Lung (tissue), 12 donors: Measurements from ENCODE around the gene COBLL1. TPM values are rescaled to one million over a fixed set of nuclear protein-coding genes. Genes with fewer than 3 reads are reported as not detected.

ENCODE experiments used
- ATAC-seq: fragments of 200-7000 bp; cut with Tn5 transposase; one replicate; pipeline ENCODE4 v1.9.1; 2020; ENCODE audit warnings: moderate number of reproducible peaks; ENCODE audit not compliant: insufficient read depth, low FRiP score
- DNase-seq, 3 donors: peaks; one replicate each; pipeline ENCODE4 v3.0.0-alpha.2; 2013 to 2017
- H3K27ac ChIP-seq, 2 donors: one replicate each; pipeline ENCODE4 v1.5.1; 2013; ENCODE audit warnings: mild to moderate bottlenecking in 2 of 2, moderate library complexity in 2 of 2, control low read depth in 1 of 2, inconsistent platforms in 1 of 2, low read depth in 1 of 2, low read length in 1 of 2
- H3K27me3 ChIP-seq, 3 donors: one replicate each; pipeline ENCODE4 v1.5.1; 2013; ENCODE audit warnings: low read length in 2 of 3; ENCODE audit not compliant: control insufficient read depth in 3 of 3, insufficient read depth in 3 of 3
- H3K36me3 ChIP-seq, 4 donors: one replicate each; pipeline ENCODE4 v1.5.1; 2013; ENCODE audit warnings: low read length in 4 of 4, mild to moderate bottlenecking in 1 of 4, moderate library complexity in 1 of 4; ENCODE audit not compliant: control insufficient read depth in 4 of 4, insufficient read depth in 4 of 4
- H3K4me1 ChIP-seq, 5 donors: one replicate each; pipeline ENCODE4 v1.5.1; 2013; ENCODE audit warnings: low read length in 5 of 5, mild to moderate bottlenecking in 2 of 5, moderate library complexity in 1 of 5; ENCODE audit not compliant: control insufficient read depth in 5 of 5, insufficient read depth in 5 of 5
- H3K4me3 ChIP-seq: one replicate; pipeline ENCODE4 v1.5.1; 2013; ENCODE audit warnings: mild to moderate bottlenecking, control low read depth, moderate library complexity
- H3K9ac ChIP-seq, 2 donors: one replicate each; pipeline ENCODE4 v1.5.1; 2013; ENCODE audit warnings: low read length in 2 of 2, control low read depth in 1 of 2; ENCODE audit not compliant: insufficient read depth in 1 of 2
- H3K9me3 ChIP-seq, 4 donors: one replicate each; pipeline ENCODE4 v1.5.1; 2013; ENCODE audit warnings: low read length in 3 of 4, mild to moderate bottlenecking in 1 of 4, moderate library complexity in 1 of 4; ENCODE audit not compliant: control insufficient read depth in 4 of 4, insufficient read depth in 3 of 4
- WGBS, 2 donors: extraction: QIAGEN DNeasy Blood & Tissue Kit; methylation state at CpG; one replicate each; pipeline ENCODE4 v1.1.7; 2013; 5-methylcytosine and 5-hydroxymethylcytosine counted together
- polyA plus RNA-seq, 2 donors: library from polyadenylated mRNA; stranded (reverse); fragments of 200-250 nt; gene quantifications; one replicate each; pipeline ENCODE4 v1.2.1, GENCODE V29; 2013
- total RNA-seq, 2 donors: library from RNA; depleted of rRNA in 1 of 2; stranded (reverse); fragments of >200 nt in 1 of 2; gene quantifications; one replicate each; pipeline ENCODE4 v1.2.1, GENCODE V29; 2014 to 2021
- TF ChIP-seq, protein P1 (sequence below): IDR thresholded peaks from 2 replicates; pipeline ENCODE4 v1.5.1; 2012; ENCODE audit warnings: mild to moderate bottlenecking; ENCODE audit errors: control extremely low read depth, extremely low read depth
- donor health status: control.
- donor health status: control.
- donor health status: Bipolar disorder and iron deficiency.
- donor health status: healthy.
- donor health status: DM: yes; HTN: yes; CAD: no.

Gene COBLL1
- total and polyA plus RNA-seq, 4 donors = 13.0 to 86.5 (median 53.7) TPM

DNA sequence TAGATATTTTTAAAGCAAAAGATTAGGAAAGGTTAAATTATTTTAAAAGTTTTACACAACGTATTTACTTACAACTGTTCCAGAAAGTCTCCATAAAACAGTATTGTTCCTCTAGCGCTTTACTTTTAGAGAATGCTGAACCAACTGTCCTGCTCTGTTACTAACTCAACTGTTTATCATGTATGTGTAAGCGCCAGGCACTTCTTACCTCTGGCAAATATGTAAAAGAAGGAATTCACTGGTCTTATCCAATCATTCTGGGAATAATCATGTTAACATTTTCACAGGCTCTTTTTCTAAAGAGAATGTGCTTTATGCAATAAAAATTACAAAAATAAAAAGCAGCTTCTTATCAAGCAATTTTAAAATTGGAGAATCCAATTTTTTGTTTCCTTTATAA is 68.0 kb downstream of the COBLL1 start:
- ATAC-seq (no peak), DNase-seq (no peak)
- H3K4me1 ChIP-seq = peaks cover 0 to 14% (median 0%) of the 10 kb centered on the region in 5 donors
- no peak overlapping the region for H3K4me3 ChIP-seq
- H3K9ac ChIP-seq = no peak overlapping the region
- 90 to 94% methylated on average over 3 of the region's 3 CpGs for WGBS, 2 donors
- no peaks in the 10 kb centered on the region for H3K9me3 ChIP-seq
- H3K27ac ChIP-seq = no peak overlapping the region
- H3K36me3 ChIP-seq = no peaks in the 10 kb centered on the region
- H3K27me3 ChIP-seq = no peaks in the 10 kb centered on the region
- TF ChIP-seq, protein P1, sequence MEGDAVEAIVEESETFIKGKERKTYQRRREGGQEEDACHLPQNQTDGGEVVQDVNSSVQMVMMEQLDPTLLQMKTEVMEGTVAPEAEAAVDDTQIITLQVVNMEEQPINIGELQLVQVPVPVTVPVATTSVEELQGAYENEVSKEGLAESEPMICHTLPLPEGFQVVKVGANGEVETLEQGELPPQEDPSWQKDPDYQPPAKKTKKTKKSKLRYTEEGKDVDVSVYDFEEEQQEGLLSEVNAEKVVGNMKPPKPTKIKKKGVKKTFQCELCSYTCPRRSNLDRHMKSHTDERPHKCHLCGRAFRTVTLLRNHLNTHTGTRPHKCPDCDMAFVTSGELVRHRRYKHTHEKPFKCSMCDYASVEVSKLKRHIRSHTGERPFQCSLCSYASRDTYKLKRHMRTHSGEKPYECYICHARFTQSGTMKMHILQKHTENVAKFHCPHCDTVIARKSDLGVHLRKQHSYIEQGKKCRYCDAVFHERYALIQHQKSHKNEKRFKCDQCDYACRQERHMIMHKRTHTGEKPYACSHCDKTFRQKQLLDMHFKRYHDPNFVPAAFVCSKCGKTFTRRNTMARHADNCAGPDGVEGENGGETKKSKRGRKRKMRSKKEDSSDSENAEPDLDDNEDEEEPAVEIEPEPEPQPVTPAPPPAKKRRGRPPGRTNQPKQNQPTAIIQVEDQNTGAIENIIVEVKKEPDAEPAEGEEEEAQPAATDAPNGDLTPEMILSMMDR = no peak

DNA sequence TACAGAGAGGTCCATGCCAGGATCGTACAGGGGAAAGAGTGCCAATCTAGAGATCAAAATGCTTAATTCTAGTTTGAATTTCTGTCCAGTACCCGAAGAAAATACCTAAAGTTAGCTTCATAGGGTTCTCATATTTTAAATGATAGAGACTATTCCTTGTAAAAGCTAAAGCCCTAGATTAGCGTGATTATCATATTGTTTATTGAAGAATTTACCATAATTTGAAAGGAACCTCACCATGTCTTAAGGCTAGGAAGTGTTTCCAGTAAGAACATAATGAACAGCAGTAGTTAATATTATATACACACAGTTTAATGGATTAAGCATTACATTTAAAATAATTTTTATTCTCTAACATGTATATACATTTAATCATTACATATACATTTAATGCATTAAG is 68.5 kb downstream of the COBLL1 start:
- 89 to 92% methylated on average over 3 of the region's 3 CpGs for WGBS, 2 donors
- ATAC-seq (no peak), DNase-seq (no peak)
- no peak overlapping the region for H3K4me3 ChIP-seq
- peaks cover 0 to 10% (median 0%) of the 10 kb centered on the region in 5 donors for H3K4me1 ChIP-seq
- H3K9me3 ChIP-seq = no peaks in the 10 kb centered on the region
- no peak overlapping the region for H3K9ac ChIP-seq
- TF ChIP-seq, protein P1 = no peak
- H3K27ac ChIP-seq = no peak overlapping the region
- no peaks in the 10 kb centered on the region for H3K27me3 ChIP-seq
- H3K36me3 ChIP-seq = no peaks in the 10 kb centered on the region

DNA sequence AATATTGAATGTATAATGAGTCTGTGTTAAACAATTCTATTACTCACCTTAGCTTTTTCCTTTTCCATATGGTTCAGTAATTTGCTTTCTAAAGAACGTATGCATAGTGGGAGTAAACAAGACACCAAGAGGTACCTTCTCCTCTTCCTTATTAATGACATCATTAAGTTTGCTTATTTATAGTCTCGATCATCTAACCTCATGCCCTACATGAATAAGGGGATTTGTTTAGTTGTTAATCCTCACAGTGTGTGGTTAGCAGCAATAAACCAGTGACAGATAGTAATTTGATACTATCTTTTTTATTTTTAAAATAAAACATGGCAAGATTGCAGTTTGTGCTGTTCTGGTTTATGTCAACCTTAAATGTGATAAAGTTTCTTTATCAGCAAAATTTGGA is 69.7 kb downstream of the COBLL1 start:
- no peaks in the 10 kb centered on the region for H3K36me3 ChIP-seq
- H3K4me3 ChIP-seq = no peak overlapping the region
- no peaks in the 10 kb centered on the region for H3K27me3 ChIP-seq
- H3K4me1 ChIP-seq = peaks cover 0 to 7% (median 0%) of the 10 kb centered on the region in 5 donors
- WGBS, 2 donors = 71 to 80% methylated on average over 2 of the region's 2 CpGs
- DNase-seq (no peak), ATAC-seq (no peak)
- no peak overlapping the region for H3K9ac ChIP-seq
- no peak overlapping the region for H3K27ac ChIP-seq
- no peaks in the 10 kb centered on the region for H3K9me3 ChIP-seq
- TF ChIP-seq, protein P1 = no peak

DNA sequence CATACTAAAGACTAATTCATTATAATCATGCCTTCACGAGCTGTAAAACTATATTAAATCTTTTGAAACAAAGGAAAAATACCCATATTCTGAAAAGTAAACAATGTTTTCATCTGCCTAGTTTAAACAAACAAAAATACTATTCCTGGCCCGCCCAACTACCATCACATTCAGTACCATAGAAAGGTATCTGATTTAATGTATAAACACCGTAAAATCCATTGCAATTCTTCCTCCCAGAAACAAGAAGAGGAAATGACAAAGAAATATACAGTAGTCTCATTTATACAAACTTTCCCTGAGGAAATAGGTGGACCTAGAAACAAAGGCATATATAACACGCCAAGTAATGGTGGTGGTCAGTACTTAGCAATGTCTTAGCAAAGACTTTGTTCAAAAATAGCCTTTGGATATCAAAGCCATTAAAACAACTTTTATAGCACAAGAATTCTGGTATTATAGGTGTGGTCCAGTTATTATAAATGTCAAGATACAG is 71.2 kb downstream of the COBLL1 start:
- peaks cover 0 to 7% (median 0%) of the 10 kb centered on the region in 5 donors for H3K4me1 ChIP-seq
- ATAC-seq (no peak), DNase-seq (no peak)
- no peak overlapping the region for H3K27ac ChIP-seq
- no peak overlapping the region for H3K9ac ChIP-seq
- TF ChIP-seq, protein P1 = no peak
- no peak overlapping the region for H3K4me3 ChIP-seq
- 71 to 77% methylated on average over 4 of the region's 4 CpGs for WGBS, 2 donors
- no peaks in the 10 kb centered on the region for H3K36me3 ChIP-seq
- no peaks in the 10 kb centered on the region for H3K27me3 ChIP-seq
- no peaks in the 10 kb centered on the region for H3K9me3 ChIP-seq
